ENCODE results near the gene FAM184A.

- TF ChIP-seq POLR2A (IDR thresholded peaks at IDR 0.05; ENCODE audit: low read depth, low read length) (no peak), POLR2AphosphoS5 (IDR thresholded peaks at IDR 0.05; ENCODE audit: low read depth, low read length) (no peak)
These were observed 21.7 kb upstream of the FAM184A start for GRCh38 chr6:119100115-119100514.

Data from GM12892 (cell line).